HG02759 (cell line): ENCODE results near the gene SNRPD1.
"Not testable (repeated sequence)": the region's sequence is repeated elsewhere in the genome, so short reads cannot be mapped to it uniquely, and the experiment has no call there.

Experiments
- ATAC-seq: cut with Tn5 transposase; IDR thresholded peaks from one replicate; pipeline ENCODE4 v1.9.1; 2021; ENCODE audit warnings: mild to moderate bottlenecking, moderate library complexity; ENCODE audit not compliant: unreplicated experiment

SNRPD1 gene

DNA sequence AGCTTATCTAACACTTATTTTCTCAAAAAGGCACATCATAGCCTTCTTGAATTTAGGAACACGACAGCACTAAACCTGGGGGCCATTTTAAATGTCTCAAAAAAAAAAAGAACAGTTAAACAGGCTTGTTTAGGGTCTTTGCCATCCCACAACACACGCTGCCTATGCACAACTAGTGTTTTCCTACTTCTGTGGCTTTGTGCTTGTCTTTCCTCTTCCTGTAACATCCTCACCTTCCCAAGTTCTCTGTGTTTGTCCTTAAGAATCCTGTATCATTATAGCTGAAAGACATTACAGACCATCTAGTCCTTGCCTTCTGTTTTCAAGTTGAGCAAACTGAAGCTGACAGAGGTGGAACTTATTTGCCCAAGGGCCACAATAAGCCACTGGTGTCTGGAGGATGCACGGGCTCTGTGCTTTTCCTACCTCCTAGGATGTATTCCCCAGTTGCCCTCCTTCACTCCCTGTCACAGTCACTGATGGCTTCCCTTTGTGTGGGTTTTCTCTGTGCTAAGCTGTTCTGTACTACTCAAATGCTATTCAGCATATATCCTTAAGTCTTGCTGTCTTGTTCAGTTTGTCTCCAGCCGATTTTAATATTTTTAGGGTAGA lies 22.6 kb downstream of the SNRPD1 start:
- ATAC-seq = no peak

DNA sequence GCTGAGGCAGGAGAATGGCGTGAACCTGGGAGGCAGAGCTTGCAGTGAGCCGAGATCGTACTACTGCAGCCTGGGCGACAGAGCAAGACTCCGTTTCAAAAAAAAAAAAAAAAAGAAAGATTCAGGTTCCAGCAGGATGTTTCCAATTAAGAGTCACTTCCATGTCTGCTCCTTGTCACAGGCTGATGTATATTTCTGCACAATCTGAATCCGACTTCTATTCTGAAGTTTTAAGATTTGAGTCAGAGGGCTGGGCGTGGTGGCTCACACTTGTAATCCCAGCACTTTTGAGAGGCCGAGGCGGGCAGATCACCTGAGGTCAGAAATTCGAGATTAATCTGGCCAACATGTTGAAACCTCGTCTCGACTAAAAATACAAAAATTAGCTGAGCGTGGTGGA lies 24.7 kb downstream of the SNRPD1 start:
- ATAC-seq = no peak

DNA sequence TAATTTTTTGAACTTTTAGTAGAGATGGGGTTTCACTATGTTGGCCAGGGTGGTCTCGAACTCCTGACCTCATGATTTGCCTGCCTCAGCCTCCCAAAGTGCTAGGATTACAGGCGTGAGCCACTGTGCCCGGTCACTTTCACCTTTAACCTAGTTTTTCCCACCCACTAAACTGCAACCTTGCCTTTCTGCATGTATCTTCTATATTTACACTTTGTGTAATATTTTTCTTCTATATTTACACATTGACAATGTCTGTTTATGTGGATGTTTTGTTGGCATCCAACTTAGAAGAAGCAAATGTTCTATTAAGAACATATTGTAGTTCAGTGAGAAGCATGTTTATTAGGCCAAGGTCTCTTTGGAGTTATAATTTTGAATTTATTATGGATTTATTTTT lies 26.7 kb downstream of the SNRPD1 start:
- no peak for ATAC-seq

DNA sequence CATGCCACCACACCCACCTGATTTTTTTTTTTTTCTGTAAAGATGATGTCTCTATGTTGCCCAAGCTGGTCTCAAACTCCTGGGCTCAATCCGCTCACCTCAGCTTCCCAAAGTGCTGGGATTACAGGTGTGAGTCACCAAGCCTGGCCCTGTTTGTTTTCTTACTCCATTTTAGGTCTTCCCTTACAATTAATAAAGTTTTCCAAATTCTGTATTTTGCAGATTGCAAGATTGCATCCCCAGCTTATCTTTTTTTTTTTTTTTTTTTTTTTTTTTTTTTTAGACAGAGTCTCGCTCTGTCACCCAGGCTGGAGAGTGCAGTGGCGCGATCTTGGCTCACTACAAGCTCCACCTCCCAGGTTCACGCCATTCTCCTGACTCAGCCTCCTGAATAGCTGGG lies 28.3 kb downstream of the SNRPD1 start:
- not testable (repeated sequence) for ATAC-seq

DNA sequence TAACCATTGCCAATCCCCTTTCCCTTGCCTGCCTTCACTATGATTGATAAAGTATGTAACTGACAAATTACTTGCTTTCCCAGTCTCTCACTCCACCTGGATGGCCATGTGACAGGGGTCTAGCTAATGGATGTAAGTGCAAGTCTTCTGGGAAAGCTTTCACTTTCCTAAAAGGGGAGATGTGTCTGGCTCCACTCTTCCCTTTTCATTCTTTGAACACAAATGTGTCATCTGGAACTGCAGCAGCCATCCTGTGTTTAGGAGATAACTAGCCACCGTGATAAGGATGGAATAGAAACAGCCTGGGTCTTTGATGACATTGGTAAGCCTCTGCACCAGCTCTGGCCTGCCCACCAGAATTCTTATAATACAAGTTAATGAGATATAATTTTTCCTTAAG lies 38.2 kb downstream of the SNRPD1 start:
- no peak for ATAC-seq

DNA sequence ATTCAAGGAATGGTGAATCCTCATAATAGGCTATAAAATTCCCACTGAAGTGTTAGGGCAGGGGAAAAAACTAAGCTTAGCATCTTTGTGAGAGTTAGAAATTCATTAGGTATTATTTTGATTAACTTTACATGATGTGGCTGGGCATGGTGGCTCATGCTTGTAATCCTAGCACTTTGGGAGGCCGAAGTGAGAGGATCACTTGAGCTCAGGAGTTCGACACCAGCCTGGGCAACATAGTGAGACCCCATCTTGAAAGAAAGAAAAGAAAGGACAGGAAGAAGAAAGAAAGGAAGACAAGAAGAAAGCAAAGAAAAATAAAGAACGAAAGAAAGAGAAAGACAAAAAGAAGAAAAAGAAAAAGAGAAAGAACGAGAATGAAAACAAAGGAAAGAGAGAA lies 40.0 kb downstream of the SNRPD1 start:
- ATAC-seq = no peak

DNA sequence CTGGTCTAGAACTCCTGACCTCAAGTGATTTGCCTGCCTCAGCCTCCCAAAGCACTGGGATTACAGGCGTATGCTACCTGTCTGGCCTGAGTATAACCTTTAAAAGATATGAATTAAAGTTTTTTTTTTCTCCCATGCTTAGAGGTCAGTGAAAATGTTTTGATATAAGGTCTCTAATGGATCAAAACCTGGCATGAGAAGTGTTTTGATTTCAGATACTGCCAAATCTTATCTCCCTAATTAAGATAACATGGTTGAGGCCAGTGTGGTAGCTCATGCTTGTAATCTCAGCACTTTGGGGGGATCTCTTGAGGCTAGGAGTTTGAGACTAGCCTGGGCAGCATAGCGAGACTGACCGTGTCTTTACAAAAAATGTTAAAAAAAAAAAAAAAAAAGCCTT lies 41.2 kb downstream of the SNRPD1 start:
- ATAC-seq = no peak

DNA sequence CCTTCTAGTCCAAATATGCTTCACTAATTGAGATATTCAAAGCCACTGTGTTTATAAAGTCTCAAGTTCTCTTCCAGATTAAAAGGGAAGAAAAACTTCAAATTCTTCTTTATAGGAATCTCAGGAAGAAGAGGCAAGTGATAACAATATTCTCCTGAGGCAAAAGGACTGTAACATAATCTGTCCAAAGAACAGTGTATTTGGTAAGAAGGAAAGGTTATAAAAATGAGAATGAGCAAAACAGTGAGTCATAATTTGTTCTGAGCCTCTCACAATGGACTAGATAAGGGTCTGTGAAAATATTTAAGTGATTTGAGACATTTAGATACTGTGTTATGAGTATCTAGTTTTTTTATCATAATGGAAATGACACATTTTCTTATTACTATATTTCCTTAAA lies 44.3 kb downstream of the SNRPD1 start:
- ATAC-seq = no peak

DNA sequence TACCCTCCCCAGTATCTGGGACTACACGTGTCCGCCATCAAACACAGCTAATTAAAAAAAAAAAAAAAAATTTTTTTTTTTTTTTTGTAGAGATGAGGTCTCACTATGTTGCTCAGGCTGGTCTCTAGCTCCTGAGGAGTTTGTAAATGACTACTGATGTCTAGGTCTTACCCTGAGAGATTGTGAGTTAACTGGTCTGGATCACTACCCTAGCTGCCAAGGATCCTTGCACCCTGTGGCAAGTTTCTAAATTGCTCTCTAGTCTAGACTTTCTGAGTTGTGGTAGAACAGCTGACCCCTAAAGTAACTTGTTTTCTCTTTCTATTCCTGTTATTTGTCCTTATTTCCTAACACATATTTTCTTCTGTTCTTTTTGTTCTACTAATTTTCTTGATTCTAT lies 48.0 kb downstream of the SNRPD1 start:
- ATAC-seq = peak; percentile 66

DNA sequence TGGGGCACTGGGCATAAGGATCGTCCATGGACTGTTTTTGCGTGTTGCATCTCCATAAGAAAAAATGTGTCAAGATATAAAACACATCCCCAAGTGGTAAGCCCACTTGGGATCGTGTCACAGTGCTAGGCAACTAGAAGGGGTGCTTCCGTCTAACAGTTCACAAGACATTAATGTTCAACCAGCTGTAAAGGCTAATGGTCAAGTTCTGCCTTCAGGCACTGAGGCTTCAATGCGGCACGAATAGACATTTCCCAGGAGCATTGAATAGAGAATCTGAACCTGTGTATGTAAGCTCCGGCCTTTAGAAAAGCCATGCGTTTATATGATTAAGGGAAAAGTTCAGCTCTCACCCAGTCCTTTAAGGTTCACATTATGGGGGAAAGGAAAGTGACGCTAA lies 50.5 kb downstream of the SNRPD1 start:
- no peak for ATAC-seq

DNA sequence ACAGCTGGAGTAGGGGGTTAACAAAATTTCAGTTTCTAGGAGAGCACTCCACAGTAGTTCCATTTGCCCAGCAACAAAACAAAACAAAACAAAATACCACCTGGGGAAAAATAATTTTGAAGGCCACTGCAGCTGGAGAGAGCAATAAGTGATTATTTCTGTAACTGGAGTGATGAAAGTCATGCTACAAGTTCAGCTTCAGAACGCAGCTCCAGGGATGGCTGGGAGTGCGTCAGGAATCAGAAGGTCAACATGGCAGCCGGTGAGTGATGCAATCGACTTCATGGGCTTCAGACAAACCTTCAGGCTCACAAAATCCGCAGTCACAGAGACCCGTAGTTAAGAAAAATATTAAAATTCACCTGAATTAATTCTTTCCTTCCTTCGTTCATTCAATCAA lies 51.5 kb downstream of the SNRPD1 start:
- no peak for ATAC-seq

DNA sequence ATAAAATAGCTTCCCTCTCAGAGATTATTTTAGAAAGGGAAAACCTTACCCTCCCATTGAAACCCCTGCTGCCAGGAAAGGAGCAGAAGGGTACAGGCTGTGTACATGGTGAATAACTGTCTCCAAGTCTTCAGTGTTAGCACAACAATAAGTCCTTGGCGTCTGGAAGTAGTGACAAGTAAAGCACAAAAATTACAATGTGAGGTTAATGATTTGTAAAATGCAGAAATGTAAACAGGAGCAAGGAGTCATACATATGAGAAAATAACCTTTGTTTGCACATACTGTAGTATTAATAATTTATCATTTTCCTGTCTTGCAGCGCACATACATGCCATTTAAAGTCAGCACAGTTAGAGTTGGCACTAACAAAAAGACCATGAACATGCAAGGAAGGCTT lies 52.0 kb downstream of the SNRPD1 start:
- ATAC-seq = no peak

DNA sequence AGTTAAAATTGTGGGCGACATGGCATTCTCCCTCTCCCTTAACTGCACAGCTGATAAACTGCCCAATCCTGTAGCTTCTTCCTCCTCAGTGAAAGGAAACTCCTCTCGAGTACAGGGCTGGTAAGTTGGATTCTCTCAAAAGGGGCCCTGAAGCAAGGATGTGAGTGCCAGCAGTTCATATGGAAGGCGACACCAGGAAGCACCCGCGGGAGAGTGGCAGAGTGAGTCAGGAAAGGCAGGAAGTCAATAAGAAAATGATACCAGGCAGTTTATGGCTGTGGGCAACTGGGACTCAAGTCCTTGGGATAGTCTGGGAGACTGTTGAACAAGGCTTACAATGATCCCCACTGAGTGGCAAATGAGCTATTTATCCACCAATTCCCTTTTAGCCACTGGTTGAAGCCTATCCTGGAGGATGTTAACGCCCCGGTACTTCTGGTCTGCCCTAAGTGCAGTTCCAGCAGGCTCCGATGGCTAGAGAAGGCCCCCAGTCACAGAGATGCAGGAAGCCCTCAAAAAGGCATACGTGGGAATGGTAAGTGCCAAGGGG lies 57.7 kb downstream of the SNRPD1 start:
- no peak for ATAC-seq

DNA sequence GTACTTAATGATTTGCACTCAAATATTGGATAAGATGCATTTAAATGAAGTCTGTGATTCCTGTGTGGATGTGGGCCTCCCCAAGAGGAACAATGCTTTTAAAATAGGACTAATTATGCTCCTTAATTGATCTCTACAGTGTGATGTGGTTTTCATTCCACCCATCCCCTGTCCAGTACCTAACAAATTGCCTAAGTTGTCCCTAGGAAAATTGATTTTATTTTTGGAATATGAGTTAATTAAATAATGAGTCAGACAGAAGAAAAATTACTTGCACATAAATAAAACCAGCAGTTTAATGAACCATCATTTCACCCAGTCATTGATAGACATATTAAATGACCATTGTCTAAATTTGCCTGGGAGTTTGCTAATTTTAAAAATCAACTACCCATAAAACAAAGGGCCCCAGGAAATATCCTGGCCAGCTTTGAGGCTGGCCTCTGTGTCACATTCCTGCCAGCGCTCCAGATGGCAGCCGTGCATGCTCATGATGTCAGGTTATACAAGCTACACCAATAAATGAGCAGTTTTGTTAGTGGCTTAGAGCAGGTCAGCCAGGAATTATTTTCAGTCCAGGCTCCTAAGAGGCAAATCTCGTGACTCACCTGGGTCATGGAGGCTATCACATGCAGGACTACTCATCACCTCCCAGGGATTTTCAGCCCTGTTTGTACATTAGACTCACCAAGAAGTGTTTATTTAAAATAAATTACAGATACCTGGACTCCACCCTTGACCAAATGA lies 60.6 kb downstream of the SNRPD1 start:
- no peak for ATAC-seq

DNA sequence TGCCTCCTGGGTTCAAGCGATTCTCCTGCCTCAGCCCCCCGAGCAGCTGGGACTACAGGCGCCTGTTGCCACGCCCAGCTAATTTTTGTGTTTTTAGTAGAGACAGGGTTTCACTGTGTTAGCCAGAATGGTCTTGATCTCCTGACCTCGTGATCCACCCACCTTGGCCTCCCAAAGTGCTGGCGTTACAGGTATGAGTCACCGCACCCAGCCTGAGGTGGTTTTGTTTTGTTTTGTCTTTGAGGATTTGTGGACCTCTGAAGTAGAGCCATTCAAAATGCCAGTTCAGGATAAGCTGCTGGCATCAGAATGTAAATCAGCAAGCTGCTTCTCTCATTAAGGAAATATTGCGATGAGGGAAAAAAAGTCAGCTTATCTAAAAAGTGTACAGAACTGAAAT lies 63.2 kb downstream of the SNRPD1 start:
- ATAC-seq = not testable (repeated sequence)

DNA sequence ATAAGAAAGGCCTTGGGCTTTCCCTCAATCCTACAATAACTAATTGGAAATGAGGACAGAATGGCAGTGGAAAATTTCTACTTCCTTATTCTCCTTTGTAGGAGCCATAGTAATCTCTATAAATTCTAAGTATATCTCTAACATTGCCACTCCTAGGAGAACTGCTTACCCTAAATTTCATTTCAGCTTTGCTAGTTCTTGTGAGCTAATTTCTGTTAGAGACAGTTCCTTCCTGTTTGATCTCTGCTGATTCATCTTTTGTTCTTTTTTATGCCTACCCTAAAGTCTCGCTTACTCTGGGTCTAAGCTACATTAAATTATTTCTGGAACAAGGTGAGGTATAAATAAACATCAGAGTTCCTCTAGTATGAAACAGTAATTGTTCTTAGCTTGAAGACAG lies 66.7 kb downstream of the SNRPD1 start:
- ATAC-seq = no peak

DNA sequence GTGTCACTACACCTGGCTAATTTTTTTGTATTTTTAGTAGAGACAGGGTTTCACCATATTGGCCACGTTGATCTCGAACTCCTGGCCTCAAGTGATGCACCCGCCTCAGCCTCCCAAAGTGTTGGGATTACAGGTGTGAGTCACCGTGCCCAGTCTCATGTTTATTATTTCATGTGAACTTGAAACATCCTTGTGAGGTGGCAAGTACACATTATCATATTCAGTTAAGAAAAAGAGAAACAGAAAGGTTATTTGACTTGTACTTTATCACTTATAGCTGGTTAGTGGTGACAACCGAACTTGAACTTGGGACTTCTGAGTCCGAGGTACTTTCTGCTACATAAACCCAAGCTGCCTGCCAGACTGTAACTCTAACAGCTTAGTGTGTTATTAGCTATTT lies 68.0 kb downstream of the SNRPD1 start:
- ATAC-seq = no peak

DNA sequence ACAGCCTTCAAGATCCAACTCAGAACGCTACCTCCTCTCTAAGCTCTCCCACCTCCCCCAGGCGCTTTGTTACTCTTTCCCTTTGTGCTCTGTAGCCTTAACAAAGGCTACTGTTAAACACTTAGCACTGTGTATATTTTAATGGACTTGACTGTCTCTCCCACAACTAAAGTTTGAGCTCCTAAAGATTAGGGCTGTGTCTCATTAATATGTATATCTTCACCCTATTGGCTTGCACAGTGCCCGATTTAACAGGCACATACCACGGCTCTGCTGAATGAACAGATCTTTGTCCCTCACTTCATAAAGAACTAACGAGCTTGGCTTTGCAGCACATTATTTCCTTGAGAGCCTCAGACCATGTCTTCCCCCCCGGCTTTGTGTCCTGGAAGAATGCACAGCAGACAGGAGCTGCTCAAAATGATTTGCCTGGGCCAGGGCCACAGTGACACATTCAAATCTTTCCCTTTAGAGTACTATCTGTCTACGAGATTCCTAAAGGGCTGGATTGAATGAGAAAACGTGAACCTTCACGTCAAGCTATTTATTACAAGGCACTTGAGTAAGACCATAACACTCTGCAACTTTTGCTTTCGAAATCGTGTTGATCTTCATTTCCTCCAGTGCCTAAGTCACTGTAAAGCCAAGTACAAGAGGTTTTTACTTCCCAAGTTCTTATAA lies 70.4 kb downstream of the SNRPD1 start:
- ATAC-seq = peak; percentile 42
